GM12865 (cell line): ENCODE measurements around the gene STK39.

Experiments used
- DNase-seq: peaks from one replicate; pipeline ENCODE4 v3.0.0; 2010; ENCODE audit warnings: low read depth
- H3K4me3 ChIP-seq: 2 replicates; pipeline ENCODE4 v1.5.1; 2011; ENCODE audit warnings: mild to moderate bottlenecking, low read depth, low read length, control low read depth
- CTCF ChIP-seq: IDR thresholded peaks from 2 replicates; pipeline ENCODE4 v1.5.1; 2011; ENCODE audit warnings: low read length, control low read depth, low read depth, inconsistent platforms; ENCODE audit not compliant: insufficient read depth; ENCODE audit errors: missing control alignments

STK39 gene

GRCh38 chr2:167950571-167950970, 296.8 kb downstream of the STK39 start:
- TF ChIP-seq CTCF: no peak
- H3K4me3 ChIP-seq: no peak overlapping the region
- no peak for DNase-seq

GRCh38 chr2:167946441-167946841, 301.0 kb downstream of the STK39 start:
- no peak overlapping the region for H3K4me3 ChIP-seq

GRCh38 chr2:167945660-167946368, 301.6 kb downstream of the STK39 start:
- TF ChIP-seq CTCF: no peak
- H3K4me3 ChIP-seq: no peak overlapping the region
- DNase-seq: no peak

More at GRCh38 chr2:167946441-167946841, 301.0 kb downstream of the STK39 start:
- no peak for TF ChIP-seq CTCF
- no peak for DNase-seq

- no peak for TF ChIP-seq CTCF
- H3K4me3 ChIP-seq: no peak overlapping the region
- DNase-seq: no peak
These were observed 302.4 kb downstream of the STK39 start for GRCh38 chr2:167944825-167945659.

- no peak for TF ChIP-seq CTCF
- DNase-seq: no peak
These were observed 303.5 kb downstream of the STK39 start for GRCh38 chr2:167943897-167944296.

GRCh38 chr2:167943368-167943767, 304.0 kb downstream of the STK39 start:
- no peak for DNase-seq
- TF ChIP-seq CTCF: no peak
- H3K4me3 ChIP-seq: no peak overlapping the region

More at GRCh38 chr2:167943897-167944296, 303.5 kb downstream of the STK39 start:
- H3K4me3 ChIP-seq: no peak overlapping the region
